Gastrocnemius medialis (tissue), 4 donors: ENCODE results near the gene SPATA16.
"Not testable (repeated sequence)": the region's sequence is repeated elsewhere in the genome, so short reads cannot be mapped to it uniquely, and the experiment has no call there.

Source experiments
- CTCF ChIP-seq, 5 experiments: fragments of 450-650 bp in 3 of 5; fragments of 200-600 bp in 2 of 5; sonication (generic) in 2 of 5; IDR thresholded peaks in 4 of 5; conservative IDR thresholded peaks in 1 of 5; 1 replicate in 4 of 5; 2 replicates in 1 of 5; pipeline ENCODE4 v1.5.1; 2016 to 2019; ENCODE audit warnings: antibody characterized with exemption in 5 of 5, mild to moderate bottlenecking in 3 of 5, moderate library complexity in 3 of 5
- POLR2A ChIP-seq, 2 donors: fragments of 450-650 bp; IDR thresholded peaks; one replicate each; pipeline ENCODE4 v1.6.1; 2017; ENCODE audit warnings: antibody characterized with exemption in 2 of 2, mild to moderate bottlenecking in 2 of 2, moderate library complexity in 2 of 2

GRCh38 chr3:172866726-172867350 is 274.2 kb downstream of the SPATA16 start:
- TF ChIP-seq CTCF (IDR thresholded peaks at IDR 0.05 in 4 of 5, conservative IDR thresholded peaks at IDR 0.05 in 1 of 5); POLR2A (IDR thresholded peaks at IDR 0.05): not testable (repeated sequence)
